HepG2 (cell line): ENCODE data around the gene ESF1. TPM values are rescaled to one million over a fixed set of nuclear protein-coding genes. Genes with fewer than 3 reads are reported as not detected.
A peak's percentile ranks its signal among the peaks of the same experiment; 100 is the strongest.

Source experiments
- CC2D1A ChIP-seq: sonication (generic); formaldehyde crosslinking; IDR thresholded peaks from 2 replicates; pipeline ENCODE4 v1.8.1; 2023; ENCODE audit warnings: mild to moderate bottlenecking, missing genetic modification reagents
- GATA4 ChIP-seq: sonication (generic); IDR thresholded peaks from 2 replicates; pipeline ENCODE4 v1.6.1; 2016; ENCODE audit warnings: antibody characterized with exemption, low read depth, borderline replicate concordance
- HNRNPLL ChIP-seq: fragments of 200-400 bp; formaldehyde crosslinking; IDR thresholded peaks from 2 replicates; pipeline ENCODE4 v1.6.1; 2017; ENCODE audit warnings: mild to moderate bottlenecking, low read depth, low read length; ENCODE audit not compliant: poor library complexity, severe bottlenecking
- KAT7 ChIP-seq: IDR thresholded peaks from 2 replicates; pipeline ENCODE4 v1.6.1; 2018; ENCODE audit warnings: borderline replicate concordance, missing compliant biosample characterization
- NPAS2 ChIP-seq: sonication (generic); formaldehyde crosslinking; IDR thresholded peaks from 2 replicates; pipeline ENCODE4 v1.8.0; 2022; ENCODE audit warnings: mild to moderate bottlenecking, missing genetic modification reagents, borderline replicate concordance
- ONECUT2 ChIP-seq: sonication (generic); formaldehyde crosslinking; IDR thresholded peaks from 2 replicates; pipeline ENCODE4 v1.4.0; 2020; ENCODE audit warnings: missing genetic modification reagents
- PCBP2 ChIP-seq: fragments of 200-400 bp; formaldehyde crosslinking; optimal IDR thresholded peaks from 2 replicates; pipeline ENCODE3; 2018; ENCODE audit warnings: low read length, low read depth; ENCODE audit not compliant: poor library complexity, severe bottlenecking
- POLR2AphosphoS5 ChIP-seq: IDR thresholded peaks from 2 replicates; pipeline ENCODE4 v1.6.1; 2012; ENCODE audit warnings: low read depth, low read length
- PRMT3 ChIP-seq: sonication (generic); formaldehyde crosslinking; IDR thresholded peaks from 2 replicates; pipeline ENCODE4 v1.8.1; 2022; ENCODE audit warnings: low read depth, mild to moderate bottlenecking, moderate library complexity, missing genetic modification reagents, borderline replicate concordance
- PRPF4 ChIP-seq: fragments of 200-400 bp; formaldehyde crosslinking; IDR thresholded peaks from 2 replicates; pipeline ENCODE4 v1.6.1; 2016; ENCODE audit warnings: low read length, low read depth; ENCODE audit not compliant: poor library complexity, severe bottlenecking
- SOX13 ChIP-seq, 3 experiments: fragments of 450-650 bp in 1 of 3; sonication (generic) in 1 of 3; formaldehyde crosslinking in 1 of 3; IDR thresholded peaks in 2 of 3; conservative IDR thresholded peaks in 1 of 3; 2 replicates each; pipeline versions ENCODE4 v1.5.0 to v1.6.1; 2016 to 2020; ENCODE audit warnings: antibody characterized with exemption in 1 of 3, mild to moderate bottlenecking in 1 of 3, missing compliant biosample characterization in 1 of 3, missing genetic modification reagents in 1 of 3, moderate library complexity in 1 of 3
- ZFP82 ChIP-seq: sonication (generic); formaldehyde crosslinking; IDR thresholded peaks from 2 replicates; pipeline ENCODE4 v1.5.1; 2020; ENCODE audit warnings: mild to moderate bottlenecking, missing genetic modification reagents, borderline replicate concordance
- ZNF33A ChIP-seq: sonication (generic); formaldehyde crosslinking; IDR thresholded peaks from 2 replicates; pipeline ENCODE4 v1.5.1; 2020; ENCODE audit warnings: missing genetic modification reagents, mild to moderate bottlenecking, moderate library complexity, borderline replicate concordance
- ZNF432 ChIP-seq: sonication (generic); formaldehyde crosslinking; IDR thresholded peaks from 2 replicates; pipeline ENCODE4 v1.5.0; 2020; ENCODE audit warnings: missing genetic modification reagents, mild to moderate bottlenecking, borderline replicate concordance
- ZNF850 ChIP-seq: sonication (generic); formaldehyde crosslinking; conservative IDR thresholded peaks from 2 replicates; pipeline ENCODE4 v1.9.0; 2021; ENCODE audit warnings: mild to moderate bottlenecking, missing genetic modification reagents
- polyA plus RNA-seq, 8 experiments: library from polyadenylated mRNA; depleted of rRNA in 3 of 8; stranded (reverse) in 7 of 8; unstranded in 1 of 8; fragments of >200 nt; fragmentation: Illumina TruSeq in 4 of 8; extraction: Trizol in 4 of 8; gene quantifications; 2 replicates each; pipeline versions ENCODE4 v1.2.1 to v1.2.3, GENCODE V29; 2011 to 2016; ENCODE audit warnings: low read depth in 4 of 8, missing spikeins in 1 of 8, mixed read lengths in 1 of 8; ENCODE audit not compliant: insufficient read depth in 1 of 8
- total RNA-seq, 5 experiments: library from RNA; depleted of rRNA; stranded (reverse); fragments of >200 nt; fragmentation: Illumina TruSeq; extraction: Trizol; gene quantifications; 2 replicates each; pipeline ENCODE4 v1.2.3, GENCODE V29; 2016; ENCODE audit warnings: low read depth in 1 of 5
- TF ChIP-seq, protein P1 (sequence below): sonication (generic); formaldehyde crosslinking; IDR thresholded peaks from 2 replicates; pipeline ENCODE4 v1.8.1; 2022; ENCODE audit warnings: low read depth, mild to moderate bottlenecking, missing genetic modification reagents
- TF ChIP-seq, protein P2 (sequence below): sonication (generic); formaldehyde crosslinking; IDR thresholded peaks from 2 replicates; pipeline ENCODE4 v1.5.1; 2020; ENCODE audit warnings: mild to moderate bottlenecking, missing genetic modification reagents, borderline replicate concordance
- TF ChIP-seq, protein P3 (sequence below): sonication (generic); formaldehyde crosslinking; IDR thresholded peaks from 2 replicates; pipeline ENCODE4 v1.4.0; 2020; ENCODE audit warnings: missing genetic modification reagents, low read depth, mild to moderate bottlenecking, borderline replicate concordance
- TF ChIP-seq, protein P4 (sequence below): sonication (generic); formaldehyde crosslinking; conservative IDR thresholded peaks from 2 replicates; pipeline ENCODE4 v1.4.0; 2020; ENCODE audit warnings: missing genetic modification reagents
- TF ChIP-seq, protein P5 (sequence below): sonication (generic); formaldehyde crosslinking; IDR thresholded peaks from 2 replicates; pipeline ENCODE4 v1.8.0; 2022; ENCODE audit warnings: mild to moderate bottlenecking, missing genetic modification reagents

Gene ESF1
- total and polyA plus RNA-seq, 2 of the 13 experiments (the other 11 are each of a cell fraction or from before 2014, with no cell fraction given): 7.3 to 66.9 TPM

DNA sequence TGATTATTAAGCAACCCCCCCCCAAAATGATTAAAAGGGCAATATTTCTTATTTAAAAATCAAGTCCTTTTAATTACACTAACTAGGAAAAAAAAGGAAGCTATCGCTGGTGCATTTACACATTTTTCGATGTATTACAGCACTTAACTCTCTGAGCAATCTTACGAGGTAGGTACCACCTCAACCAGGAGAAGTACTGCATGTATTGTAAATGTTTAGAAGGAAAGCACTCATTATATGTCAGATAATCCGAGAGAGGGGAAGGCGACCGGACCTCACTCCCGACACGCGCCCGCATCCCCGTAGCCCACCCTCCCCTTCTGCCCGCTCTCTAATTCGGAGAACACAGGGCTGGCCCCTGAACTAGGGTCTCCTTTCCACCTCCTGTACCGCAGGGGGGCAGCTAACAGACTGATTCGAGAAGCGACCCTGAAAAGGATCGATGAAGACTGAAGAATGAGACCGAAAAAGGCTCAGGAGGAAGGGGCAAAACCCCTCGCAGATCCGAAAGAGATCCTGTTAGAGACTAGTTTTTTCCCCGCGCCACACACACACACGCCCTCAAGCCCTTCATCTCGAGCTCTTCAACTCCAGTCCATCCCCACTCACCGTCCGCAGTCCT, 337 bp downstream of the ESF1 start (continued):
- TF ChIP-seq, protein P1, sequence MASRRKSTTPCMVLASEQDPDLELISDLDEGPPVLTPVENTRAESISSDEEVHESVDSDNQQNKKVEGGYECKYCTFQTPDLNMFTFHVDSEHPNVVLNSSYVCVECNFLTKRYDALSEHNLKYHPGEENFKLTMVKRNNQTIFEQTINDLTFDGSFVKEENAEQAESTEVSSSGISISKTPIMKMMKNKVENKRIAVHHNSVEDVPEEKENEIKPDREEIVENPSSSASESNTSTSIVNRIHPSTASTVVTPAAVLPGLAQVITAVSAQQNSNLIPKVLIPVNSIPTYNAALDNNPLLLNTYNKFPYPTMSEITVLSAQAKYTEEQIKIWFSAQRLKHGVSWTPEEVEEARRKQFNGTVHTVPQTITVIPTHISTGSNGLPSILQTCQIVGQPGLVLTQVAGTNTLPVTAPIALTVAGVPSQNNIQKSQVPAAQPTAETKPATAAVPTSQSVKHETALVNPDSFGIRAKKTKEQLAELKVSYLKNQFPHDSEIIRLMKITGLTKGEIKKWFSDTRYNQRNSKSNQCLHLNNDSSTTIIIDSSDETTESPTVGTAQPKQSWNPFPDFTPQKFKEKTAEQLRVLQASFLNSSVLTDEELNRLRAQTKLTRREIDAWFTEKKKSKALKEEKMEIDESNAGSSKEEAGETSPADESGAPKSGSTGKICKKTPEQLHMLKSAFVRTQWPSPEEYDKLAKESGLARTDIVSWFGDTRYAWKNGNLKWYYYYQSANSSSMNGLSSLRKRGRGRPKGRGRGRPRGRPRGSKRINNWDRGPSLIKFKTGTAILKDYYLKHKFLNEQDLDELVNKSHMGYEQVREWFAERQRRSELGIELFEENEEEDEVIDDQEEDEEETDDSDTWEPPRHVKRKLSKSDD (CRISPR knock-in tag): no peak
- TF ChIP-seq NPAS2 (CRISPR knock-in tag) (no peak), SOX13 (IDR thresholded peaks at IDR 0.05) (peak; percentile 52; the same call in 1 of the 2 replicates), SOX13 (CRISPR knock-in tag; conservative IDR thresholded peaks at IDR 0.05 in 1 of 2, IDR thresholded peaks at IDR 0.05 in 1 of 2) (no peak), POLR2AphosphoS5 (peak; percentile 99), GATA4 (peak; percentile 87; the same call in 1 of the 2 replicates), HNRNPLL (no peak), KAT7 (0 out of 2 replicates have a peak, but pooled peaks have one; percentile 23), PCBP2 (peak; percentile 36), ZNF850 (0 out of 2 replicates have a peak, but pooled peaks have one; percentile 61), ZFP82 (peak; percentile 91; the same call in 1 of the 2 replicates), ZNF432 (CRISPR knock-in tag) (no peak), ZNF33A (CRISPR knock-in tag) (0 out of 2 replicates have a peak, but pooled peaks have one; percentile 84), PRPF4 (no peak), PRMT3 (CRISPR knock-in tag) (peak; percentile 97), ONECUT2 (CRISPR knock-in tag) (0 out of 2 replicates have a peak, but pooled peaks have one; percentile 55), CC2D1A (CRISPR knock-in tag) (peak; percentile 89; the same call in 1 of the 2 replicates)
- TF ChIP-seq, protein P2, sequence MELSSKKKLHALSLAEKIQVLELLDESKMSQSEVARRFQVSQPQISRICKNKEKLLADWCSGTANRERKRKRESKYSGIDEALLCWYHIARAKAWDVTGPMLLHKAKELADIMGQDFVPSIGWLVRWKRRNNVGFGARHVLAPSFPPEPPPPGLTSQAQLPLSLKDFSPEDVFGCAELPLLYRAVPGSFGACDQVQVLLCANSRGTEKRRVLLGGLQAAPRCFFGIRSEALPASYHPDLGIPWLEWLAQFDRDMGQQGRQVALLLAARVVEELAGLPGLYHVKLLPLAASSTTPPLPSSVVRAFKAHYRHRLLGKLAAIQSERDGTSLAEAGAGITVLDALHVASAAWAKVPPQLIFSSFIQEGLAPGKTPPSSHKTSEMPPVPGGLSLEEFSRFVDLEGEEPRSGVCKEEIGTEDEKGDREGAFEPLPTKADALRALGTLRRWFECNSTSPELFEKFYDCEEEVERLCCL (CRISPR knock-in tag): no peak; the same call in 1 of the 2 replicates
- TF ChIP-seq, protein P3, sequence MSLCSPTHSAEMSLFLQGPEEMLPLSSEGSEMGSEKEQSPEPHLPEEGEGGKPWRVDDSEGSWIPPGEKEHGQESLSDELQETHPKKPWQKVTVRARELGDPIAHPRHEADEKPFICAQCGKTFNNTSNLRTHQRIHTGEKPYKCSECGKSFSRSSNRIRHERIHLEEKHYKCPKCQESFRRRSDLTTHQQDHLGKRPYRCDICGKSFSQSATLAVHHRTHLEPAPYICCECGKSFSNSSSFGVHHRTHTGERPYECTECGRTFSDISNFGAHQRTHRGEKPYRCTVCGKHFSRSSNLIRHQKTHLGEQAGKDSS: 0 out of 2 replicates have a peak, but pooled peaks have one; percentile 97
- TF ChIP-seq, protein P4, sequence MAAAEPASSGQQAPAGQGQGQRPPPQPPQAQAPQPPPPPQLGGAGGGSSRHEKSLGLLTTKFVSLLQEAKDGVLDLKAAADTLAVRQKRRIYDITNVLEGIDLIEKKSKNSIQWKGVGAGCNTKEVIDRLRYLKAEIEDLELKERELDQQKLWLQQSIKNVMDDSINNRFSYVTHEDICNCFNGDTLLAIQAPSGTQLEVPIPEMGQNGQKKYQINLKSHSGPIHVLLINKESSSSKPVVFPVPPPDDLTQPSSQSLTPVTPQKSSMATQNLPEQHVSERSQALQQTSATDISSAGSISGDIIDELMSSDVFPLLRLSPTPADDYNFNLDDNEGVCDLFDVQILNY: no peak
- TF ChIP-seq, protein P5, sequence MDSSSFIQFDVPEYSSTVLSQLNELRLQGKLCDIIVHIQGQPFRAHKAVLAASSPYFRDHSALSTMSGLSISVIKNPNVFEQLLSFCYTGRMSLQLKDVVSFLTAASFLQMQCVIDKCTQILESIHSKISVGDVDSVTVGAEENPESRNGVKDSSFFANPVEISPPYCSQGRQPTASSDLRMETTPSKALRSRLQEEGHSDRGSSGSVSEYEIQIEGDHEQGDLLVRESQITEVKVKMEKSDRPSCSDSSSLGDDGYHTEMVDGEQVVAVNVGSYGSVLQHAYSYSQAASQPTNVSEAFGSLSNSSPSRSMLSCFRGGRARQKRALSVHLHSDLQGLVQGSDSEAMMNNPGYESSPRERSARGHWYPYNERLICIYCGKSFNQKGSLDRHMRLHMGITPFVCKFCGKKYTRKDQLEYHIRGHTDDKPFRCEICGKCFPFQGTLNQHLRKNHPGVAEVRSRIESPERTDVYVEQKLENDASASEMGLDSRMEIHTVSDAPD: peak; percentile 68; the same call in 1 of the 2 replicates
